ENCODE results near the gene EGFL7.

The EGFL7 gene

DNA sequence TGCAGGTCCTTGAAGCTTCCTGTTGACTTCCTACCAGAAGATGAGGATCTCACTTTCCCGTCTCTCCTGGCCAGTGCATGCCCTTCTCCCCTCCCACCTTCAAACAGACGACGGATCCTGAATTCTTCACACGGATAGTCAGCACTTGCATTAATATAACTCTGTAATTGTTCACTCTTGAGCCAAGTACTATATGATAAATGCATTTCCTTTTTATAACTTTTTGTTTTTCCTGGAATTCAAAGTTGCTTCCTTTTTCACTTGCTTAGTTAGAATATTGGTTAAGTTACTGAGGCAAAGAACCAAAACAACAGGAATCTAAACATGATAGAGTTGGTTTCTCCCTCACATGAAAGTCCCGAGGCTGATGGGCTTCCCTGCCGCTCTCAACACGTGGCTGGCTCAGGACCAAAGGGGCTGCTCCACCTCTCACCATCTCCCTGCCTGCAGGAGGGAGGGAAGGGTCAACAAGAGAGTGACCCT lies 20.2 kb upstream of the EGFL7 start:
- H3K4me3 ChIP-seq (ENCODE audit: low read length in 2 of 2): no peak overlapping the region
- no peak overlapping the region for H2AFZ ChIP-seq (ENCODE audit: low read length)
- DNase-seq (ENCODE audit: low spot score): no peak
- no peak overlapping the region for H3K23ac ChIP-seq (ENCODE audit: low read depth, low read length, poor library complexity)
- H3K9me3 ChIP-seq (replicated peaks in 1 of 2; ENCODE audit: control insufficient read depth in 2 of 2, insufficient read depth in 1 of 2, low read depth in 1 of 2, low read length in 2 of 2): no peaks in the 10 kb centered on the region
- no peak overlapping the region for H3K18ac ChIP-seq (ENCODE audit: low read length)
- H3K14ac ChIP-seq (ENCODE audit: low read length): no peak overlapping the region
- no peak overlapping the region for H4K8ac ChIP-seq (ENCODE audit: low read depth, low read length)
- H3K4me2 ChIP-seq (ENCODE audit: insufficient read depth, low read length, poor library complexity, severe bottlenecking): no peak overlapping the region
- H2AK5ac ChIP-seq (ENCODE audit: low read depth, low read length): no peak overlapping the region
- no peak overlapping the region for H3K27ac ChIP-seq (replicated peaks; ENCODE audit: low read length)
- no peaks in the 10 kb centered on the region for H3K27me3 ChIP-seq (ENCODE audit: control insufficient read depth in 3 of 3, insufficient read depth in 3 of 3, low read depth in 1 of 3, low read length in 3 of 3)
- peaks cover 17 to 32% of the 10 kb centered on the region in 2 donors for H3K4me1 ChIP-seq (ENCODE audit: control insufficient read depth in 2 of 2, insufficient read depth in 1 of 2, low read depth in 1 of 2, low read length in 2 of 2)
- no CpG with 5 or more reads among the region's 7 CpGs for WGBS, 2 donors (ENCODE audit: extremely low coverage in 2 of 2, insufficient read length in 2 of 2, insufficient replicate concordance in 1 of 2)
- H3K79me1 ChIP-seq (ENCODE audit: low read depth, low read length): peaks cover 2% of the 10 kb centered on the region
- H2BK5ac ChIP-seq (ENCODE audit: low read length): no peak overlapping the region
- no peak overlapping the region for H2BK15ac ChIP-seq (ENCODE audit: low read length)
- no peak overlapping the region for H4K91ac ChIP-seq (ENCODE audit: low read depth, low read length, poor library complexity)
- no peak overlapping the region for H2BK12ac ChIP-seq (ENCODE audit: low read length)
- H3K4ac ChIP-seq (ENCODE audit: low read length): no peak overlapping the region
- H2BK120ac ChIP-seq (ENCODE audit: low read depth, low read length): no peak overlapping the region
- no peak overlapping the region for H3K9ac ChIP-seq (ENCODE audit: low read depth, low read length, poor library complexity)
- no peaks in the 10 kb centered on the region for H3K36me3 ChIP-seq (replicated peaks in 1 of 2; ENCODE audit: control insufficient read depth in 2 of 2, insufficient read depth in 2 of 2, low read length in 2 of 2)

DNA sequence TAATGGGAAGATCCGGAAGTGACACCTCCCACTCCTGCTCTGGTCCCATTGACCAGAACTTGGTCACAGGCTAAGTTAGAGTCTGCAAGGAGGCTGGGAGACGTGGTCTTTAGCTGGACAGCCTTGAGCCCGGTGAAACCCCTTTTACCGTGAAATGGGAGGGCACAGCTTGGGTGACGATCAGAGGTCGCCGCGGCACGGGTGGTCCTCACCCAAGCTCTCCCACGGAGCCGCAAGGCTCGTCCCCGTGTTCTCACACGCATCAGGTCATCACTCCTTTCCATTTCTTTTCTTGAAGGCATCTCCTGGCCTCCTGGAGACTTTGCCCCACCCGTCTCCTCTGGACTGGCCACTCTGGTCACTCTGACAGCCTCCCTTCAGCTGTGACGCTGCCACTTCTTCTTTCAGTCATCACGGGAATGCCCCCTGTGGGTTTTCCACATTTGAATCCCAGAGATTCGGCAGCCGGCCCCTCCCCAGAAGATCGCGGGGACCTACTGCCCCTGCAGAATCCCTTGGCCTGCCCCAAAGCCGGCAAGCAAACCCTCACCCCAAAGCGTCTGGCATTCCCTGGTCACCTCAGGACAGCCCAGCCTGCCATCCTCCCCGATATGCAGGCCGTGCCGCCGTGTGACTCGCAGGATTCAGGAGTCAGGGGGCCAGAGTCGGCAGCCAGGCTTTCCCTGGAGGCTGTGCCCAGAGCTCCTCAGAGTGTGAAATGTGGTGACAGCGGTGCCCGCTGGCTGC lies 18.9 kb upstream of the EGFL7 start:
- no peak overlapping the region for H3K4me2 ChIP-seq (ENCODE audit: insufficient read depth, low read length, poor library complexity, severe bottlenecking)
- H3K14ac ChIP-seq (ENCODE audit: low read length): no peak overlapping the region
- H2AK5ac ChIP-seq (ENCODE audit: low read depth, low read length): peak overlapping the region; percentile 48
- no peak overlapping the region for H3K27ac ChIP-seq (replicated peaks; ENCODE audit: low read length)
- H3K4ac ChIP-seq (ENCODE audit: low read length): no peak overlapping the region
- H3K18ac ChIP-seq (ENCODE audit: low read length): peak overlapping the region; percentile 38
- H2BK120ac ChIP-seq (ENCODE audit: low read depth, low read length): no peak overlapping the region
- no peak overlapping the region for H2BK12ac ChIP-seq (ENCODE audit: low read length)
- no peak overlapping the region for H3K4me3 ChIP-seq (ENCODE audit: low read length in 2 of 2)
- H2BK15ac ChIP-seq (ENCODE audit: low read length): peak overlapping the region; percentile 100
- H2BK5ac ChIP-seq (ENCODE audit: low read length): peak overlapping the region; percentile 1
- H4K91ac ChIP-seq (ENCODE audit: low read depth, low read length, poor library complexity): no peak overlapping the region
- H3K27me3 ChIP-seq (ENCODE audit: control insufficient read depth in 3 of 3, insufficient read depth in 3 of 3, low read depth in 1 of 3, low read length in 3 of 3): no peaks in the 10 kb centered on the region
- no peak for DNase-seq (ENCODE audit: low spot score)
- H4K8ac ChIP-seq (ENCODE audit: low read depth, low read length): no peak overlapping the region
- peaks cover 0 to 2% of the 10 kb centered on the region in 2 donors for H3K9me3 ChIP-seq (replicated peaks in 1 of 2; ENCODE audit: control insufficient read depth in 2 of 2, insufficient read depth in 1 of 2, low read depth in 1 of 2, low read length in 2 of 2)
- no peaks in the 10 kb centered on the region for H3K36me3 ChIP-seq (replicated peaks in 1 of 2; ENCODE audit: control insufficient read depth in 2 of 2, insufficient read depth in 2 of 2, low read length in 2 of 2)
- H3K79me1 ChIP-seq (ENCODE audit: low read depth, low read length): peaks cover 2% of the 10 kb centered on the region
- WGBS, 2 donors (ENCODE audit: extremely low coverage in 2 of 2, insufficient read length in 2 of 2, insufficient replicate concordance in 1 of 2): no CpG with 5 or more reads among the region's 31 CpGs
- peaks cover 17 to 32% of the 10 kb centered on the region in 2 donors for H3K4me1 ChIP-seq (ENCODE audit: control insufficient read depth in 2 of 2, insufficient read depth in 1 of 2, low read depth in 1 of 2, low read length in 2 of 2)
- peak overlapping the region; percentile 53 for H3K23ac ChIP-seq (ENCODE audit: low read depth, low read length, poor library complexity)
- peak overlapping the region; percentile 99 for H2AFZ ChIP-seq (ENCODE audit: low read length)
- no peak overlapping the region for H3K9ac ChIP-seq (ENCODE audit: low read depth, low read length, poor library complexity)

DNA sequence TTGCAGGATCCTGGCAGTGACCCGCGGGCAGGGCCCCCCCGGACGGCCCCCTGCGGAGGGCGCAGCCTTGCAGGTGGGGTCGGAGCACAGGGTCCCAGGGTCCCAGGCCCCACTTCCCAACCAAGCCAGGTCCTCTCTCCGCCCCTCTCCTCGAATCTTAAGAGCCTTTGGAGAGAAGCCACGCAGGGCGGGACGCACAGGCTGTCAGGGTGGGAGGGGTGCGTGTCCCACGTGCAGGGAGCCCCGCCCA lies 18.4 kb upstream of the EGFL7 start:
- Histone ChIP-seq H3K79me1 (ENCODE audit: low read depth, low read length) (peaks cover 2% of the 10 kb centered on the region), H3K9ac (ENCODE audit: low read depth, low read length, poor library complexity) (no peak overlapping the region), H3K23ac (ENCODE audit: low read depth, low read length, poor library complexity) (peak overlapping the region; percentile 53), H2AFZ (ENCODE audit: low read length) (peak overlapping the region; percentile 99), H3K18ac (ENCODE audit: low read length) (peak overlapping the region; percentile 38), H3K36me3 (replicated peaks in 1 of 2; ENCODE audit: control insufficient read depth in 2 of 2, insufficient read depth in 2 of 2, low read length in 2 of 2) (no peaks in the 10 kb centered on the region), H3K27me3 (ENCODE audit: control insufficient read depth in 3 of 3, insufficient read depth in 3 of 3, low read depth in 1 of 3, low read length in 3 of 3) (no peaks in the 10 kb centered on the region), H2BK12ac (ENCODE audit: low read length) (no peak overlapping the region), H3K14ac (ENCODE audit: low read length) (no peak overlapping the region), H2AK5ac (ENCODE audit: low read depth, low read length) (peak overlapping the region; percentile 48), H3K27ac (replicated peaks; ENCODE audit: low read length) (no peak overlapping the region), H2BK120ac (ENCODE audit: low read depth, low read length) (peak overlapping the region; percentile 35), H4K8ac (ENCODE audit: low read depth, low read length) (no peak overlapping the region), H2BK15ac (ENCODE audit: low read length) (peak overlapping the region; percentile 100), H3K4me3 (ENCODE audit: low read length in 2 of 2) (no peak overlapping the region), H3K4me2 (ENCODE audit: insufficient read depth, low read length, poor library complexity, severe bottlenecking) (peak overlapping the region; percentile 41), H2BK5ac (ENCODE audit: low read length) (peak overlapping the region; percentile 1), H3K4me1 (ENCODE audit: control insufficient read depth in 2 of 2, insufficient read depth in 1 of 2, low read depth in 1 of 2, low read length in 2 of 2) (peaks cover 17 to 32% of the 10 kb centered on the region in 2 donors), H3K4ac (ENCODE audit: low read length) (no peak overlapping the region), H4K91ac (ENCODE audit: low read depth, low read length, poor library complexity) (no peak overlapping the region), H3K9me3 (replicated peaks in 1 of 2; ENCODE audit: control insufficient read depth in 2 of 2, insufficient read depth in 1 of 2, low read depth in 1 of 2, low read length in 2 of 2) (peaks cover 0 to 2% of the 10 kb centered on the region in 2 donors)
- no peak for DNase-seq (ENCODE audit: low spot score)
- no CpG with 5 or more reads among the region's 15 CpGs for WGBS, 2 donors (ENCODE audit: extremely low coverage in 2 of 2, insufficient read length in 2 of 2, insufficient replicate concordance in 1 of 2)

DNA sequence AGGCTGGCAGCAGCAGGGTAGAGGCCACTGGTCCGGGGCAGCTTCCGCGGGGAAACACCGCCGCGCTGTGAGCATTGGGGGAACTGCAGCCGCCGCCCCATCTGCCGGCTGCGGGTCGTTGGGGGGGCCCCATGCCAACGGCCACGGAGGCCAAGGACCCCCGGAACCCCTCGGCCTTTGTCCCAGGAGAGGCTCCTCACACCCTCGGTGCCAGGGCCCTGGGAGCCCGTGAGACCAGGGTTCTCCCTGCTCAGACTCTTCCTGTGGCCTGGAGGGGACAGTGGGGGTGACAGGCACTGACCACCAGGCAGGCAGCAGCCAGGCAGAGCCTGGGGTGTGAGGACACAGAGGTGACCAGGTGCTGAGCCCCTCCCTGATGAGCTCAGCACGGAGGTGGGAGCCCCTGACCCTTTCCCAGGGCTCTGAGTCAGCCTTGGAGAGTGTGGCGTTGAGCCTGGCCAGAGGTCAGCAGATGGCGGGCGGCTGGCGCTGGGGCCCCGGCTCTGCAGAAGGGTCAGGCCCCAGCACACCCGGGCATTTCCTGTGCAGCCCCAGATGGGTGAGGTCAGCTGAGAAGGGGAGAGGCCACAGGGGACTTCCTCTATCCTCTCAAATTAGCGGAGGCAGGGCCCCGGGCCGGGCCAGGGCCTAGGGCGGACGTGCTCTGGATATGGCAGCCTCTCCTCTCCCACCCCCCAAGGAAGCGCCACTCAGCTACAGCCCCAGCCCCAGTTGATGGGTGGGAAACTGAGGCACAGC lies 17.9 kb upstream of the EGFL7 start:
- Histone ChIP-seq H3K18ac (ENCODE audit: low read length) (peak overlapping the region; percentile 91), H3K4ac (ENCODE audit: low read length) (peak overlapping the region; percentile 23), H3K4me3 (ENCODE audit: low read length in 2 of 2) (peak overlapping the region in 1 of 2 donors; percentile 8), H2BK15ac (ENCODE audit: low read length) (peak overlapping the region; percentile 100), H3K36me3 (replicated peaks in 1 of 2; ENCODE audit: control insufficient read depth in 2 of 2, insufficient read depth in 2 of 2, low read length in 2 of 2) (no peaks in the 10 kb centered on the region), H3K27ac (replicated peaks; ENCODE audit: low read length) (no peak overlapping the region), H4K91ac (ENCODE audit: low read depth, low read length, poor library complexity) (no peak overlapping the region), H3K9ac (ENCODE audit: low read depth, low read length, poor library complexity) (no peak overlapping the region), H3K4me2 (ENCODE audit: insufficient read depth, low read length, poor library complexity, severe bottlenecking) (peak overlapping the region; percentile 41), H2AFZ (ENCODE audit: low read length) (peak overlapping the region; percentile 99), H3K23ac (ENCODE audit: low read depth, low read length, poor library complexity) (peak overlapping the region; percentile 83), H3K27me3 (ENCODE audit: control insufficient read depth in 3 of 3, insufficient read depth in 3 of 3, low read depth in 1 of 3, low read length in 3 of 3) (no peaks in the 10 kb centered on the region), H3K4me1 (ENCODE audit: control insufficient read depth in 2 of 2, insufficient read depth in 1 of 2, low read depth in 1 of 2, low read length in 2 of 2) (peaks cover 17 to 32% of the 10 kb centered on the region in 2 donors), H2BK12ac (ENCODE audit: low read length) (peak overlapping the region; percentile 97), H4K8ac (ENCODE audit: low read depth, low read length) (no peak overlapping the region), H3K79me1 (ENCODE audit: low read depth, low read length) (peaks cover 2% of the 10 kb centered on the region), H3K9me3 (replicated peaks in 1 of 2; ENCODE audit: control insufficient read depth in 2 of 2, insufficient read depth in 1 of 2, low read depth in 1 of 2, low read length in 2 of 2) (peaks cover 0 to 2% of the 10 kb centered on the region in 2 donors), H2BK5ac (ENCODE audit: low read length) (no peak overlapping the region), H3K14ac (ENCODE audit: low read length) (no peak overlapping the region), H2BK120ac (ENCODE audit: low read depth, low read length) (peak overlapping the region; percentile 35), H2AK5ac (ENCODE audit: low read depth, low read length) (peak overlapping the region; percentile 100)
- peak; percentile 51 for DNase-seq (ENCODE audit: low spot score)
- WGBS, 2 donors (ENCODE audit: extremely low coverage in 2 of 2, insufficient read length in 2 of 2, insufficient replicate concordance in 1 of 2): no CpG with 5 or more reads among the region's 30 CpGs

Data from neuronal stem cell (in vitro differentiated cells).